ENCODE results near the gene CA9.
"Not testable (repeated sequence)": the region's sequence is repeated elsewhere in the genome, so short reads cannot be mapped to it uniquely, and the experiment has no call there.

DNA sequence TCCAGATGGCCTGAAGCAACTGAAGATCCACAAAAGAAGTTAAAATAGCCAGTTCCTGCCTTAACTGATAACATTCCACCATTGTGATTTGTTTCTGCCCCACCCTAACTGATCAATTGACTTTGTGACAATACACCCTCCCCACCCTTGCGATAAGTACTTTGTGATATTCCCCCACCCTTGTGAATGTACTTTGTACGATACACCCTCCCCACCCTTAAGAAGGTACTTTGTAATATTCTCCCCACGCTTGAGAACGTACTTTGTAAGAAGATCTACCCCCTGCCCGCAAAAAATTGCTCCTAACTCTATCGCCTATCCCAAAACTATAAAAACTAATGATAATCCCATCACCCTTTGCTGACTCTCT, 36.9 kb upstream of the CA9 start:
- not testable (repeated sequence) for TF ChIP-seq POLR2A (IDR thresholded peaks at IDR 0.05; ENCODE audit: low read length); GATA1 (IDR thresholded peaks at IDR 0.05; ENCODE audit: low read depth, low read length)
